ENCODE results near the gene SPACA4. TPM values are rescaled to one million over a fixed set of nuclear protein-coding genes. Genes with fewer than 3 reads are reported as not detected.

Gene SPACA4
- total RNA-seq, 1 donor from 2014 or later = not detected

Other genes starting within 250 kb of the SPACA4 start
- gene TMEM143, start 242.8 kb upstream of the SPACA4 start, total RNA-seq = 106 TPM
- gene SYNGR4, start 242.4 kb upstream of the SPACA4 start, total RNA-seq = not detected
- gene KDELR1, start 215.2 kb upstream of the SPACA4 start, total RNA-seq = 73.5 TPM
- 0.38 TPM for gene GRIN2D, start 213.1 kb upstream of the SPACA4 start, total RNA-seq
- 17.7 TPM for gene GRWD1, start 160.8 kb upstream of the SPACA4 start, total RNA-seq
- 0.19 TPM for gene KCNJ14, start 151.2 kb upstream of the SPACA4 start, total RNA-seq
- 30.7 TPM for gene CYTH2, start 137.4 kb upstream of the SPACA4 start, total RNA-seq
- gene LMTK3, start 94.9 kb upstream of the SPACA4 start, total RNA-seq = 0.70 TPM
- 0.43 TPM for gene SULT2B1, start 54.6 kb upstream of the SPACA4 start, total RNA-seq
- gene FAM83E, start 8.3 kb downstream of the SPACA4 start, total RNA-seq = not detected
- gene RPL18, start 12.4 kb downstream of the SPACA4 start, total RNA-seq = 604 TPM
- gene SPHK2, start 12.8 kb downstream of the SPACA4 start, total RNA-seq = 7.2 TPM
- 15.2 TPM for gene DBP, start 30.6 kb downstream of the SPACA4 start, total RNA-seq
- gene CA11, start 39.4 kb downstream of the SPACA4 start, total RNA-seq = 8.4 TPM
- 0.14 TPM for gene NTN5, start 66.3 kb downstream of the SPACA4 start, total RNA-seq
- not detected for gene FUT2, start 89.2 kb downstream of the SPACA4 start, total RNA-seq
- gene MAMSTR, start 113.0 kb downstream of the SPACA4 start, total RNA-seq = 4.2 TPM
- 15.3 TPM for gene RASIP1, start 133.9 kb downstream of the SPACA4 start, total RNA-seq
- gene IZUMO1, start 140.2 kb downstream of the SPACA4 start, total RNA-seq = 0.49 TPM
- gene FUT1, start 145.9 kb downstream of the SPACA4 start, total RNA-seq = 2.1 TPM
- not detected for gene FGF21, start 148.8 kb downstream of the SPACA4 start, total RNA-seq
- gene BCAT2, start 204.3 kb downstream of the SPACA4 start, total RNA-seq = 63.2 TPM
- 1.0 TPM for gene HSD17B14, start 229.7 kb downstream of the SPACA4 start, total RNA-seq

All from Right ventricle myocardium inferior (tissue), 1 donor.